GM19455 (cell line): Measurements from ENCODE around the gene CRYGC.
"Not testable (repeated sequence)": the region's sequence is repeated elsewhere in the genome, so short reads cannot be mapped to it uniquely, and the experiment has no call there.

Experiments
- ATAC-seq: cut with Tn5 transposase; IDR thresholded peaks from one replicate; pipeline ENCODE4 v1.9.1; 2021; ENCODE audit not compliant: unreplicated experiment

CRYGC gene

DNA sequence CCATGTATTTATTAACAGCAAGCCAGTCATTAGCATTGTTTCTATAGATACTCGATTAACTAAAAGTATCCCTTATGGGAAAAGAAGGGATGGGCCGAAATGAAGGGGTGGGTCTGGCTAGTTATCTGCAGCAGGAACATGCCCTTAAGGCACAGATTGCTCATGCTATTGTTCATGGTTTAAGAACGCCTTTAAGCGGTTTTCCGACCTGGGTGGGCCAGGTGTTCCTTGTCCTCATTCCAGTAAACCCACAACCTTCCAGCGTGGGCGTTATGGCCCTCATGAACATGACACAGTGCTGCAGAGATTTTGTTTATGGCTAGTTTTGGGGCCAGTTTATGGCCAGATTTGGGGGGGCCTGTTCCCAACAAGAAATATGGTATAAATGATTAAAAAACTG, 8.7 kb upstream of the CRYGC start:
- not testable (repeated sequence) for ATAC-seq

DNA sequence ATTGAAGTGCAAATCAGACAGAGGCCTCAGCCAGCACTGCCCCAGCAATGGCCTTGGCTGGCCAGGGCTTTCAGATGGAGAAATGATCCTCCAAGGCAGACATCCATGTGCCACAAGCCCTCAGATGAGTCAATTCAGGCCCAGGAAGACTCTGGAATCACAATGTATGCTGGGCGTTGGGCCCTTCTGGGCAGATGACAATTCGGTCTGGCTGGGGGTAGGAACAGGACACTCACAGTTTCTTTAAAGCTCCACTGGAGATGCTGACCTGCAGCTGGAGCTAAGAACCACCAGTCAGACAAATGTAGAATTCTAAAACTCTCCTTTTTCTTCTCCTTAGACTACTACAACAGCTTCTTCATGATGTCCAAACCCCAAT, 7.1 kb upstream of the CRYGC start:
- no peak for ATAC-seq

DNA sequence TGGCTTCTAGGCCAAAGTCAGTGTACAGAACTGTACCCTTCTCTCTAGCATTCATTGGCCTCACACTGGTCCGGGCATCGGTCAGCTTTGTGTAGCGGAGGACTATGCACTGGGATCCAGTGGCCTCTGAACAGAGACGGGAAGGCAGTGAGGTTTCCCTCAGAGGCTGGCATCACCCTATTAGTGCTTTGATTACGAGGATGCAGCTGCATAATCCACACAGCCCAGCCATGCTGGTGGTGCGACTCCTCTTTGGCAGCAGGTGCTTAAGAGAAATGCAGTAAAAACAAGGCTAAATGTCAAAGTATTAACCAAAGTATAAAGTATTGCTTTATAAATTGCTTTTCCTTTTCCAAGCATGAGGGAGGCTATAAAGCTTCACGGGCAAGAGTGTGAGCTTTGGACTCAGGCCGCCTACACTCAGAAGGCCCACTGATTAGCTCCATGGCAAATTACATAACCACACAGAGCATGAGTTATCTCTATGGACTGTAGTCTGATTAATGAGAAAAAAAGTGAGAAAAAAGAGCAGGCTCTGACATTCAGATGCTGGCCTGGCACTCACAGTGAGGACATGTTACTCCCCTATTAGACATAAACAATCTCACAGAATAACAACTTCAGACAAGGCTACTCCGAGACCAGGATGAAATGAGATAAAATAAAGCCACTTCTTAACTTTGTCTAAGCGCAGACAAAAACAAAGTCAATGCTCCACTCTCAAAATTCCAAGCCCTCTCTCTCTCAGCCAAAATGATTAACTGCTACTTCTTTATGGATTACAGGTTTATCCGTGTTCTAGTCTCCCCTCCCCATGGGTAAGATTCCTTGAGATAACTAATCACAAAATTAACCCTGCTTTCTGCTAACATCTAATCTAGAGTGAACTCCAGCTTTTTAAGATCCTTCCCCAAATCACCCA, 6.4 kb upstream of the CRYGC start:
- ATAC-seq: no peak

DNA sequence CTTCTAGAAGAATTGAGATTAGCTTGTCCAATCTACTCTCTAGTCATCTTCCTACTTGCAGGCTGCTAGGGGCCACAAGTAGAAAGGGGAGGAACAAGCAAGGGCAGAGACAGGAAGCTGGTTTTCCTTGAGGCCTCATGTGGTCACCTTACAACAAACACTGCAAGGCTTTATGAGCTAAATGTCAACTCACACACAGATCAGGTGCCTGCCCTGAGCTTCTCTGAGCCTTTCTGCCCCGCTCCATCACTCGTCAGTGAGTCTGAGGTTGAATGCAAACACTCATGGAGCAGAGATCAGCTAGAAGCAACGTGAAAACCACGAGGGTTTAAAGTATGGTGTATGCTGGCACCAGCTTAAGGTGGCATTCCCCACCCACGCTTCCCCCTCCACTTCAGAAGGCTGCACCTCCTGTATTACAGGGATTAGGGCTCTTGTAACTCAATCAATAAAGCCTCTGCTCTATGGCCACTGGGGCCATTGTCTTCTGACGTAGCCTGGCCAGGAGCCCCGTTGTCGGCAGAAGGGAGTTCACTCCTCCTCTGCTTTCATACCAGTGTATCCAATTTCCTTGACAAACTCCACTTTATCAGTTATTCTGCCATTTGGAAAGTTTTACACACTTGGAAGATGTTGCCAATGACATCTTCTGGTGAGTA, 5.4 kb upstream of the CRYGC start:
- no peak for ATAC-seq

DNA sequence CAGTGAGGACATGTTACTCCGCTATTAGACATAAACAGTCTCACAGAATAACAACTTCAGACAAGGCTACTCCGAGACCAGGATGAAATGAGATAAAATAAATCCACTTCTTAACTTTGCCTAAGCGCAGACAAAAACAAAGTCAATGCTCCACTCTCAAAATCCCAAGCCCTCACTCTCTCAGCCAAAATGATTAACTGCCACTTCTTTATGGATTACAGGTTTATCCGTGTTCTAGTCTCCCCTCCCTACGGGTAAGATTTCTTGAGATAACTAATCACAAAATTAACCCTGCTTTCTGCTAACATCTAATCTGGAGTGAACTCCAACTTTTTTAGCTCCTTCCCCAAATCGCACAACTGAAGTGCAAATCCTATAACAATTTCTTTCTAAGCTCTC, 1.1 kb upstream of the CRYGC start:
- ATAC-seq: no peak

DNA sequence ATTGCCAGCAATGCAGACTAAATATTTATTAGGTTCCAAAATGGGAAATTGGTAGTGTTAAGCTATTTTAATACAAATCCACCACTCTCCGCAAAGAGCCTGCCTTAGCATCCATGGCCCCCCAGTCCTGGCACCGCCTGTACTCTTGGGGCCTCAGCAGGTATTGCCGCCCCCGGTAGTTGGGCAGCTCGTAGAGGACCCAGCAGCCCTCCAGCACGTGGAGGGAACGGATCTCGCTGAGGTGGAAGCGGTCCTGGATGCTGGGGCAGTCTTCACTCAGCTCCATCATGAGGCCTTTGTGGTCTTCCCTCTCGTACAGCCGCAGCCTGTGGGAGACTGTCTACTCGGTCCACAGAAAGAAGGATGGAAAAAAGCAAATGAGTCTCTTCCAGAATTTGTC, 1.5 kb downstream of the CRYGC start:
- ATAC-seq: no peak

DNA sequence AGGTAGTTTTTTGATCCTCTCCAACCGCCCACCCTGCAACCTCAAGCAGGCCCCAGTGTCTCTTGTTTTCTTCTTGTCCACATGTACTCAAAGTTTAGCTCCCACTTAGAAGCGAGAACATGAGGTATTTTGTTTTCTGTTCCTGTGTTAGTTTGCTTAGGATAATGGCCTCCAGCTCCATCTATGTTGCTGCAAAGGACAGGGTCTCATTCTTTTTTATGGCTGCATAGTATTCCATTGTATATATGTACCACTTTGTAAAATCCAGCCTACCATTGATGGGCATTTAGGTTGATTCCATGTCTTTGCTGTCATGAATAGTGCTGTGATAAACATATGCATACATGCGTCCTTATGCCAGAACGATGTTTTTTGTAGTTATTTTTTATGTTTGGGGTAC, 2.5 kb downstream of the CRYGC start:
- no peak for ATAC-seq

DNA sequence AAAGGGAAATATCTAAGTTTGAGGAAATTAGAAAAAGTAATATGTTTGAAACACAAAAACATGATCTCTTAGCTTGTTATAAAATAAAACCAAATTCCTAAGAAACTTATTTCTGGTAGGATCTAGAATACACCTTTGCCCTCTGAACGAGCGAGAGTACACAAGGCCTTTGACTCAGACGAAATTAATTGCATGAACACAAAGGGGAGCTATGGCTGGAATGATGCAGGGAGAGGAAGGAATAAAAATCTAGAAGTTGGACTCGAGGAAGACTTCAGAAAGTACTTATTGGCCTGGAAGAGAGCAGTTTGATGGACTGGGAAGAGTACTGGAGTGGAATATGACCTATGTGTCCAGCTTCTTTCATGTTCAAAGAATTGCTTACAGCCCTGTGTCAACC, 4.4 kb downstream of the CRYGC start:
- no peak for ATAC-seq

DNA sequence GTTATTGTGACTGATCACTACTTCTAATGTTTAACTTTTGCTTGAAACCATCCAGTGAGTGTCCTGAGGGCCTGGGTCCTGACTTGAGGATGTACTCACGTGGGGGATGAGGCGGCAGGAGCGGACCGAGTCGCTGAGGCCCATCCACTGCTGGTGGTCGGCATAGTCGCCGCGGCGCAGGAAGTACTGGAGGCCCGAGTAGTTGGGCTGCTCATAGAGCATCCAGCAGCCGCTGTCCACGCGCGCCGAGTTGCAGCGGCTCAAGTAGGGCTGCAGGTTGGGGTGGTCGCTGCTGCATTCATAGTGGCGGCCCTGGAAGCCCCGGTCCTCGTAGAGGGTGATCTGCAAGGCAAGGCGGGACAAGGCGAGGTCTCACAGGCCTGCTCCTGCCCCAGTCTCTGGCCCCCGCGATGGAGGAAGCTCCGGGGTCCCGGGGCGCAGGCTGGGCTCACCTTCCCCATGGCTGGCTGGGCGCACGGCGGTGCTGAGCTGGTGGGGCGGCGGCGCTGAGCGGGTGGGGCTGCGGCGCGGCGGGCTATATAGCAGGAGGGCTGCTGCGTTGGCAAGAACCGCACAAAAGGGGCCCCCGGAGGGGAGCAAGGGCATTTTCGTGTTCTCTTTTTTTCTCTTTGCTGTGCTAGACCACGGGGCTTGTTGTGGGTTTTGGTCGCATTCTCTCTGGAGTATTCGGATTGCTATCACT, 5.5 kb downstream of the CRYGC start, which contains the start of gene CRYGD:
Gene CRYGD, minus strand, starts transcription at position 512 of the 703 bp plus-strand sequence. Its CDS starts 51 bp downstream, at position 461.
- not testable (repeated sequence) for ATAC-seq

DNA sequence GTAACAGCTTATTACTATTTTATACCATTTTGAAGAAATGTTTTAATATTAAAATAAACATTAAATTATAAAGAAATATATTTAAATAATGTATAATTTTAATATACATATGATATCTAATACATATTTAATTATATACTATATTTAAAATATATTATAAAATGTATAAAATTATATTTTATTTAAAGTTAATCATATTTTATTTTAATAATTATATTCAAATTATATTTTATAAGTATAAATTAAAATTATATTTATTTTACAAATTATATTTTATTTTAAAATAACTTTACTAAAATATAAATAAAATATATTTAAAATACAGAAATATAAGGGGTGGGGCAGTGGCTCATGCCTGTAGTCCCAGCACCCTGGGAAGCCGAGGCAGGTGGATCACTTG, 7.4 kb downstream of the CRYGC start:
- ATAC-seq: no peak

DNA sequence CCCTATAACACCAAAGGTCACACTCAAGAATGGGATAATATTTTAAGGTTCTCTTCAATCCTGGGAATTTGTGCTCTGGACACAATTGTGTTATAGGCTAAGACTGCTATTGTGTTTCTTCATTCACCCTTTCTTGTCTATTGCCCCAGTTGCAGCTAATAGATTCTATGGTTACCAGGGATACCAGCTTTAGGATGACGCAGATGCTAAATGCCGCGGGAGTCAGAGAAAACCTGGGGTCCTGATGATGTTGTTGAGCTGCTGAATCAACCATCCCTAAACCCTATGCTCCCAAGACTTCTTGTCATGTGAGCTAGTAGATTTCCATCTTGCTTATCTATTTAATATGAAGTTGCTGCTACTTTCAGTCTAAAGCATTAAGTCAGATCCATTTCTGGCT, 10.7 kb downstream of the CRYGC start:
- ATAC-seq: no peak

DNA sequence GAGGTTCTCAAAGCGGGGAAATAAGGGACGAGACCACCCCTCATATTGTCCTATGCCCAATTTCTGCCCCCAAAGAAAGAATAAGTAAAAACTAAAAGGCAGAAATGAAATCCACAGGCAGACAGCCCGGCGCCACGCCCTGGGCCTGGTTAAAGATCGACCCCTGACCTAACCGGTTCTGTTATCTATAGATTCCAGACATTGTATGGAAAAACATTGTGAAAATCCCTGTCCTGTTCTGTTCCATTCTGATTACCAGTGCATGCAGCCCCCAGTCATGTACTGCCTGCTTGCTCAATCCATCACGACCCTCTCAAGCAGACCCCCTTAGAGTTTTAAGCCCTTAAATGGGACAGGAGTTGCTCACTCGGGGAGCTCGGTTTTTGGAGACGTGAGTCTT, 12.2 kb downstream of the CRYGC start:
- ATAC-seq: not testable (repeated sequence)

DNA sequence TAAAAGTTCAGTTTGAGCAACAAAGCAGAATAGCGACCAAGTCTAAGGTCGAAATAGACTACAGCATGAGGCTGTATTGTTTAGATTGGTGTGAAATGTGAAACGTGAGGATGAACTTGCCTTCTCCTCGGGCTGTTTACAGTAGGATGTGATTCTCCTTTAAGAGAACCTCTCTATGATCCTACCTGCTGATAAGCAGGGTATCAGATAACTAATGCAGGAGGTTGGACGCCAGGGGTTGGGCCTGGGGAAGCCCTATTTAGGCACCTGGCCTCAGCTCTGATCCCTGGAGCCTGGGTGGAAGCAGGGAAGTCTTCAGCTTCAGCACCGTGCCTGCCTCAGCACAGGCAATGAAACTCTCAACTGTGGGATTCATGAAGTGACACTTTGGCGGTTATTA, 16.7 kb downstream of the CRYGC start:
- ATAC-seq: no peak

DNA sequence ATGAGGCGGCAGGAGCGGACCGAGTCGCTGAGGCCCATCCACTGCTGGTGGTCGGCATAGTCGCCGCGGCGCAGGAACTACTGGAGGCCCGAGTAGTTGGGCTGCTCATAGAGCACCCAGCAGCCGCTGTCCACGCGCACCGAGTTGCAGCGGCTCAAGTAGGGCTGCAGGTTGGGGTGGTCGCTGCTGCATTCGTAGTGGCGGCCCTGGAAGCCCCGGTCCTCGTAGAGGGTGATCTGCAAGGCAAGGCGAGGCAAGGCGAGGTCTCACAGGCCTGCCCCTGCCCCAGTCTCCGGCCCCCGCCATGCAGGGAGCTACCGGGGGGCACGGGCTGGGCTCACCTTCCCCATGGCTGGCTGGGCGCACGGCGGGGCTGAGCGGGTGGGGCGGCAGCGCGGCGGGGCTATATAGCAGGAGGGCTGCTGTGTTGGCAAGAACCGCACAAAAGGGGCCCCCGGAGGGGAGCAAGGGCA, 17.3 kb downstream of the CRYGC start:
- ATAC-seq: not testable (repeated sequence)

DNA sequence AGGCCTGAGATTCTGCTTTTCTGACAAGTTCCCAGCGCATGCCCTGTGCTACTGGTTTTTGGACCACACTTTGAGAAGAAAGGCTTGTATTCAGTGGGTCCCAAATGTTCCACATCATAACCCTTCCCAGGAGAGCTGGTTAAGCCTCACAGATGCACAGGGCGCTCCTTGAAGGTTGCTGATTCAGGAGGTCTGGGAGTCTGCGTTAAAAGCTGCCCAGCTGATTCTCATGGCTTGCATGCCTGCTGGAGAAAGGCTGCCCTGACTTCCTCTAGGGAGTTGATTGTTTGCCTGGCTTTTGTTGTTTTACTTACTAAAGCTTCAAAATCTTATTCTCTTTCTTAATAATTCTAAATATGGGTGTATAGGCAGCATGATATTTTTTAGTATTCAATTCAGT, 26.0 kb downstream of the CRYGC start:
- ATAC-seq: no peak

DNA sequence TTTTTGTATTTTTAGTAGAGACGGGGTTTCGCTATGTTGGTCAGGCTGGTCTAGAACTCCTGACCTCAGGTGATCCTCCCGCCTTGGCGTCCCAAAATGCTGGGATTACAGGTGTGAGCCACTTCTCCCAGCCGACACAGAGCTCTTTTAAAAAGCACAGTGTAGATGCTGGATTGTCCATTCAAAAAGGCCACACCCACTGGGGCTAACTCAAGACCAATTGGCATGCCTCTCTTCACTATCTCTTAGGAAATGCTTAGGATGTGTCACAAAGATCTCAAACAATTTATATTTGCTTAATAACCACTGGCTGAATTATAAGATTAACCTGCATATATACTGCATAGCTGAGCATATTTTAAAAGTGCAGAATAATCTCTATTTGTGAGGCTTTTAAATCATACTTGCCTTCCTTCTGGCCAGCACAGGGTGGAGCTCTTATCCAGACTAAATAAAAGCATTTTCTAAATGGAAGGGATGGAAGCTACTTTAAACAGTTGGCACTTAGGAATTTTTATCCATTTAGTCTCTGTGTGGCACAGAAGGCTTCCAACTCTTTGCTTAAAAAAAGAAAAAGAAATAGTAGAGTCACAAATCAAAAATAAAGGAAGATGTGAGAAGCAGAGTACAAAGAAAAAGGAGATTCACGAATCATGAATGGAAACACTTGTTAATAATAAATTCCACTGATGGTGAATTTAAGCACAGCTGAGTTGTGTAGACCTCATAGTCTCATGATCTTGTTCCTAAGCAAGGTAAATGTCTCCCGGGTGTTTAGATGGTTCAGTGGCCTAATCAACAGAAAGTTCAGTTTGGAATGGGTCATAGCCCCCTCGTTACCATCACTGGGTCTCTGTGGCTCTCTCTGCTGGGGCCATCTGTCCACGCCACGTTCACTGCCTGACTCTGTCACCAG, 27.7 kb downstream of the CRYGC start:
- ATAC-seq: no peak

DNA sequence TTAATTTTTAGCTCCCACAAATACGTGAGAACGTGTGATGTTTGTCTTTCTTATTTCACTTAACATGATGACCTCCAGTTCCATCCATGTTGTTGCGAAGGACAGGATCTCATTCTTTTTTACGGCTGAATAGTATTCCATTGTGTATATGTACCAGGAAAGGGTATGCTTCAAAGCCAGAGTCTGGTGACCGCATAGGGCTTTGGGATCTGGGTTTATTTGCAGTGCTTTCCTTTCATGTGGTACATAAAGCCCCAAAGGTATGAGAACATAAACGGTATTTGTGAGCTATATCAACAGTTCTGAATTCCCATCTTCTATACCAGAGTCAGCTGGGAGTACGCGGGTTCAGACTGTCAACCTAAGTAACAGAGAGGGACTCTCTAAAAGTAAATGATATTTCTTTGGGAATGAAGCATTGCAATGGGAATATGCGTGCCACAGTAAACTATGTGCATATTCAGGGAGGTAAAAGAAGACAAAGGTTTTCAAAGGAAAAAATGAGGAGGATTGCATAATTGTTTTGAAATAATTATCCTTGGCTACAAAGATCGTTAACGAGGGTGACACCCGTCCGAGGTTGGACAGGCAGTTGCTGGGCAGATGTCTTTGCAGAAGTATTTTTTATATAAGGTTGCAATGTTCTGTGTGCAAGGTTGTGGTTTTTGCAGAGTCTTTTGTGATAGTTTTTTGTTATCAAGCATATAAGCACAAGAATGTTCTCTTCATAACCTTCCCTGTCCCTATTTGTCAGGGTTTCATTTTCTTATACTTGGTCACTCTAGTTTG, 29.8 kb downstream of the CRYGC start:
- no peak for ATAC-seq

DNA sequence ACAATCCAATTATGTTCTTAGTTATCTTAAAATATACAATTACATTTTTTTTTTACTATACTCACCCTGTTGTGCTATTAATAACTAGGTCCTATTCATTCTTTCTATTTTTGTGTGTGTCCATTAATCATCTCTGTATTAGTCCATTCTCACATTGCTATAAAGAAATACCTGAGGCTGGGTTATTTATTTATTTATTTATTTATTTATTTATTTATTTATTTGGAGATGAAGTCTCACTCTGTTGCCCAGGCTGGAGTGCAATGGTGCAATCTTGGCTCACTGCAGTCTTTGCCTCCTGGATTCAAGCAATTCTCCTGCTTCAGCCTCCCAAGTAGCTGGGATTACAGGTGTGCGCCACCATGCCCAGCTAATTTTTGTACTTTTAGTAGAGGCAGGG, 30.9 kb downstream of the CRYGC start:
- ATAC-seq: not testable (repeated sequence)

DNA sequence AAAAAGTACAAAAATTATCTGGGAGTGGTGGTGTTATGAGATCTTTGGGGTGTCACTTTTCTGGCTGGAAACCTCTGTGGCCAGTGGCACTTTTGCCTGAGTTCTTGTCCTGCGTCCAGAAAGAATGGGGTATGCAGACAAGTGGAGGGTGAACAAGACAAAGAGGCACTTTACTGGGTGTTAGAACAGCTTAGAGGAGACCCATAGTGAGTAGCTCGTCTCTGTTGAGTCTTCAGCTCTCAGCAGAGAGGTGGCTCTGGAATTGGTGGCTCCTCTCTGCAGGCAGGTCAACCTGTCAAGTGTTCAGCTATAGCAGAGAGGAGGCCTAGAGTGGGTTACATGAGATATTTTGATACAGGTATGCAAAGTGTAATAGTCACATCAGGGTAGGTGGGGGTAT, 31.4 kb downstream of the CRYGC start:
- ATAC-seq: no peak

DNA sequence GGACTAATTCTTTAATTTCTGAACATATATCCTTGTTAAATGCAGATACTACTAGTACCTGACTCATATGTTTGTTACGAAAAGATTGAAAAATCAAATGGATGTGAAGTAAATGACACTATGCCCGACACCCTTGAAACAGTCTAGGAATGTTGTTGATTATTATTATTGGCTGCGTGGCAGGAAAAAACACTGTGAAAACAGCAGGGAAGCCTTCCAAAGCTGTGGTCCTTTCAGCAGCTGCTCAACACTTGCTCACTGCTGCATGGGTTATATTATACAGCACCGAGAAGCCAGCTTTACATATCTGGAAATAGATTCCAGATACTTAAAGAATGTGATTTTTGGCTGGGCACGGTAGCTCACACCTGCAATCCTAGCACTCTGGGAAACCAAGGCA, 31.8 kb downstream of the CRYGC start:
- no peak for ATAC-seq
